NCI-H1092 treated with DMSO at 0.1 percent for 48 hours (cell line): ENCODE data around the gene TEAD3.
A peak's percentile ranks its signal among the peaks of the same experiment; 100 is the strongest.
"Not testable (repeated sequence)": the region's sequence is repeated elsewhere in the genome, so short reads cannot be mapped to it uniquely, and the experiment has no call there.

Experiments used
- DNase-seq: peaks from one replicate; lab custom pipeline; 2025; lab: John Stamatoyannopoulos, UW

Gene TEAD3

GRCh38 chr6:35451354-35452182 lies 45.3 kb downstream of the TEAD3 start:
- DNase-seq, result no peak

GRCh38 chr6:35449287-35449881 lies 47.5 kb downstream of the TEAD3 start:
- peak; percentile 74 for DNase-seq

- DNase-seq, result no peak
These were observed 48.7 kb downstream of the TEAD3 start for GRCh38 chr6:35448191-35448590.

GRCh38 chr6:35445691-35446090 lies 51.2 kb downstream of the TEAD3 start:
- DNase-seq, result no peak

- no peak for DNase-seq
These were observed 53.4 kb downstream of the TEAD3 start for GRCh38 chr6:35443341-35444030.

GRCh38 chr6:35442693-35443092 lies 54.2 kb downstream of the TEAD3 start:
- no peak for DNase-seq

- DNase-seq, result no peak
These were observed 55.2 kb downstream of the TEAD3 start for GRCh38 chr6:35441642-35442041.

- DNase-seq, result no peak
These were observed 55.7 kb downstream of the TEAD3 start for GRCh38 chr6:35441205-35441604.

GRCh38 chr6:35439308-35439707 lies 57.6 kb downstream of the TEAD3 start:
- DNase-seq, result no peak

- DNase-seq, result not testable (repeated sequence)
These were observed 58.4 kb downstream of the TEAD3 start for GRCh38 chr6:35438378-35439065.

GRCh38 chr6:35436071-35436857 lies 60.6 kb downstream of the TEAD3 start:
- no peak for DNase-seq

GRCh38 chr6:35435074-35435837 lies 61.6 kb downstream of the TEAD3 start:
- DNase-seq, result no peak

GRCh38 chr6:35432702-35433101 lies 64.2 kb downstream of the TEAD3 start:
- DNase-seq, result not testable (repeated sequence)

- DNase-seq, result no peak
These were observed 64.6 kb downstream of the TEAD3 start for GRCh38 chr6:35432291-35432690.

GRCh38 chr6:35429463-35429862 lies 67.4 kb downstream of the TEAD3 start:
- DNase-seq, result no peak

GRCh38 chr6:35428421-35429149 lies 68.3 kb downstream of the TEAD3 start:
- DNase-seq, result no peak

- DNase-seq, result no peak
These were observed 69.0 kb downstream of the TEAD3 start for GRCh38 chr6:35427851-35428321.

- DNase-seq, result no peak
These were observed 69.4 kb downstream of the TEAD3 start for GRCh38 chr6:35427435-35427834.

GRCh38 chr6:35426074-35426473 lies 70.8 kb downstream of the TEAD3 start:
- DNase-seq, result no peak

- DNase-seq, result no peak
These were observed 71.6 kb downstream of the TEAD3 start for GRCh38 chr6:35425284-35425683.
